ENCODE data around the gene C1orf21. TPM values are rescaled to one million over a fixed set of nuclear protein-coding genes. Genes with fewer than 3 reads are reported as not detected.

C1orf21 gene
- total and polyA plus RNA-seq, 2 of the 4 experiments (the other 2 are of a cell fraction): 6.4 to 9.9 TPM

- ChIA-PET POLR2A (ENCODE audit: unreplicated experiment) (no interaction called here), CTCF (interaction anchor here (2.4 kb wide), 1 partner anchor 13 kb away, joined by 8 read pairs; no protein-coding TSS in a partner anchor)
- in situ Hi-C loops (cut with MboI; ENCODE audit: low sequenced_read_pairs): no loop called here
- Histone ChIP-seq H3K9ac (ENCODE audit: low read depth, low read length) (no peak overlapping the region), H2AK9ac (replicated peaks; ENCODE audit: low read depth, low read length, poor library complexity) (no peak overlapping the region), H3K9me1 (ENCODE audit: insufficient read depth, low read length) (no peaks in the 10 kb centered on the region), H3K18ac (ENCODE audit: low read depth, low read length) (no peak overlapping the region), H3K23ac (ENCODE audit: low read depth, low read length) (no peak overlapping the region), H4K5ac (ENCODE audit: low read depth, low read length) (no peak overlapping the region), H3K56ac (ENCODE audit: extremely low read depth, insufficient read depth, low read length) (no peak overlapping the region), H3K79me1 (ENCODE audit: low read depth in 1 of 2, low read length in 2 of 2) (no peaks in the 10 kb centered on the region), H3K9me3 (ENCODE audit: control insufficient read depth, insufficient read depth, low read length) (peaks cover 5% of the 10 kb centered on the region), H4K20me1 (ENCODE audit: insufficient read depth, low read length) (no peaks in the 10 kb centered on the region), H2AK5ac (ENCODE audit: low read depth, low read length) (no peak overlapping the region), H2BK15ac (ENCODE audit: low read depth, low read length) (no peak overlapping the region), H2BK120ac (ENCODE audit: low read depth, low read length) (no peak overlapping the region), H3K36me3 (ENCODE audit: control insufficient read depth, insufficient read depth, low read length) (no peaks in the 10 kb centered on the region), H3K4me2 (ENCODE audit: low read depth, low read length) (no peak overlapping the region), H2BK5ac (ENCODE audit: low read depth, low read length, poor library complexity, severe bottlenecking) (no peak overlapping the region), H3K27me3 (ENCODE audit: control insufficient read depth, insufficient read depth, low read length) (peaks cover under 1% of the 10 kb centered on the region; the same call in 1 of the 2 replicates), H2BK20ac (ENCODE audit: low read depth, low read length) (no peak overlapping the region), H4K91ac (ENCODE audit: insufficient read depth, low read depth, low read length) (no peak overlapping the region), H3K4me3 (ENCODE audit: insufficient read depth, low read depth, low read length) (no peak overlapping the region), H3K27ac (ENCODE audit: insufficient read depth, low read length) (no peak overlapping the region), H2AFZ (replicated peaks; ENCODE audit: low read length, poor library complexity) (no peak overlapping the region), H3K4me1 (ENCODE audit: control insufficient read depth, insufficient read depth, low read length) (no peaks in the 10 kb centered on the region), H4K8ac (ENCODE audit: low read depth in 2 of 2, low read length in 2 of 2) (no peak overlapping the region), H3K14ac (replicated peaks; ENCODE audit: low read depth, low read length) (no peak overlapping the region), H3K4ac (ENCODE audit: low read depth, low read length) (no peak overlapping the region)
- dilution Hi-C loops (cut with HindIII; ENCODE audit: low sequenced_read_pairs, unreplicated experiment): no loop called here
- TF ChIP-seq, protein P1, sequence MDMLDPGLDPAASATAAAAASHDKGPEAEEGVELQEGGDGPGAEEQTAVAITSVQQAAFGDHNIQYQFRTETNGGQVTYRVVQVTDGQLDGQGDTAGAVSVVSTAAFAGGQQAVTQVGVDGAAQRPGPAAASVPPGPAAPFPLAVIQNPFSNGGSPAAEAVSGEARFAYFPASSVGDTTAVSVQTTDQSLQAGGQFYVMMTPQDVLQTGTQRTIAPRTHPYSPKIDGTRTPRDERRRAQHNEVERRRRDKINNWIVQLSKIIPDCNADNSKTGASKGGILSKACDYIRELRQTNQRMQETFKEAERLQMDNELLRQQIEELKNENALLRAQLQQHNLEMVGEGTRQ (IDR thresholded peaks at IDR 0.05; ENCODE audit: low read depth, low read length): no peak
- TF ChIP-seq MAFK (IDR thresholded peaks at IDR 0.05; ENCODE audit: low read depth, low read length): peak; percentile 60
- intact Hi-C loops (cut with micrococcal nuclease): no loop called here
- no TSS peak for BruUV-seq (replicated peaks)
- DNase-seq (no peak), ATAC-seq (ENCODE audit: low read depth) (no peak)
These were observed 290.5 kb downstream of the C1orf21 start for GRCh38 chr1:184677344-184677743.
